Nephron (organoid): ENCODE data around the gene ZNF134.

Source experiments
- H3K27ac Mint-ChIP-seq, 3 experiments: 2 replicates each; pipeline ENCODE4 v1.8.0; 2020; ENCODE audit warnings: mixed read lengths in 3 of 3, mild to moderate bottlenecking in 2 of 3, moderate library complexity in 1 of 3
- H3K27me3 Mint-ChIP-seq: 2 replicates; pipeline ENCODE4 v1.8.0; 2021; ENCODE audit warnings: low read depth, mild to moderate bottlenecking, moderate library complexity, mixed read lengths
- H3K36me3 Mint-ChIP-seq: 2 replicates; pipeline ENCODE4 v1.8.0; 2020; ENCODE audit warnings: low read depth, mixed read lengths
- H3K4me1 Mint-ChIP-seq: 2 replicates; pipeline ENCODE4 v1.8.0; 2020; ENCODE audit warnings: mixed read lengths
- H3K4me3 Mint-ChIP-seq, 3 experiments: 2 replicates each; pipeline ENCODE4 v1.8.0; 2020; ENCODE audit warnings: mild to moderate bottlenecking in 3 of 3, mixed read lengths in 3 of 3, moderate library complexity in 2 of 3
- H3K9me3 Mint-ChIP-seq: 2 replicates; pipeline ENCODE4 v1.8.0; 2020; ENCODE audit warnings: mixed read lengths
- TF ChIP-seq, protein P1 (sequence below), 3 experiments: fragments of 200-600 bp; sonication (generic); IDR thresholded peaks; one replicate each; pipeline ENCODE4 v1.5.0; 2021; ENCODE audit warnings: antibody characterized with exemption in 3 of 3; ENCODE audit not compliant: unreplicated experiment in 3 of 3

Gene ZNF134

DNA sequence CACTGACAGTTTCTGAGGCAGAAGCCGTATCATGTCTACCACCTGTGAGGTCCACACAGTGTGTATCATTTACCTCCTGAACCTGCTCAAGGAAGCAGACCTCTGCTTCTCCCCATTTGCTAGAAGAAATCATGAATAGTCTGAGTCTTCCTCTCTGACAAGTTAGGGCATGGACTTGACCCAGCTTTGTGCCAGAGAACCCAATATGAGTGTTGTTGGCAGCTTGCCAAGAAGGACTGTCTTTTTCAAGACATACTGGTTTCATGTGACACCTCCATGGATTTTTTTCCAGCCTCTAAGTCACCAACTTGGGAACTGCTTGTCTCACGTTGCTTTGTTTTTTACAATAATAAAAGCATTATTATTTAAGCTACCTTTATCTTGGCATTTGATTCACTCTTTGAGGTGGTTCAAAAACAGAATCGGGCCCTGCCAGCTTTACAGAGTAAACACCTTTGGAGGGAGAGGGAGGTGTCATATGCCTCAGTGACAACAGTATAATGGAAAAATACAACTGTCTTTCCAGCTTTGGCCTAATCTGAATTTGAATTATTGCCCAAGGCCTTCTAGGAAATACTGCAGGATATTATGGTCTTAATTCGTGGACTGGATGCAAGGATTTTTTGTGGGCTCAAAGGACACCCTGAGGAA, 28.5 kb downstream of the ZNF134 start:
- H3K36me3 Mint-ChIP-seq: peaks cover 85% of the 10 kb centered on the region
- H3K27me3 Mint-ChIP-seq: no peaks in the 10 kb centered on the region
- H3K9me3 Mint-ChIP-seq: peaks cover 75% of the 10 kb centered on the region
- no peaks in the 10 kb centered on the region for H3K4me1 Mint-ChIP-seq
- TF ChIP-seq, protein P1, sequence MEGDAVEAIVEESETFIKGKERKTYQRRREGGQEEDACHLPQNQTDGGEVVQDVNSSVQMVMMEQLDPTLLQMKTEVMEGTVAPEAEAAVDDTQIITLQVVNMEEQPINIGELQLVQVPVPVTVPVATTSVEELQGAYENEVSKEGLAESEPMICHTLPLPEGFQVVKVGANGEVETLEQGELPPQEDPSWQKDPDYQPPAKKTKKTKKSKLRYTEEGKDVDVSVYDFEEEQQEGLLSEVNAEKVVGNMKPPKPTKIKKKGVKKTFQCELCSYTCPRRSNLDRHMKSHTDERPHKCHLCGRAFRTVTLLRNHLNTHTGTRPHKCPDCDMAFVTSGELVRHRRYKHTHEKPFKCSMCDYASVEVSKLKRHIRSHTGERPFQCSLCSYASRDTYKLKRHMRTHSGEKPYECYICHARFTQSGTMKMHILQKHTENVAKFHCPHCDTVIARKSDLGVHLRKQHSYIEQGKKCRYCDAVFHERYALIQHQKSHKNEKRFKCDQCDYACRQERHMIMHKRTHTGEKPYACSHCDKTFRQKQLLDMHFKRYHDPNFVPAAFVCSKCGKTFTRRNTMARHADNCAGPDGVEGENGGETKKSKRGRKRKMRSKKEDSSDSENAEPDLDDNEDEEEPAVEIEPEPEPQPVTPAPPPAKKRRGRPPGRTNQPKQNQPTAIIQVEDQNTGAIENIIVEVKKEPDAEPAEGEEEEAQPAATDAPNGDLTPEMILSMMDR (IDR thresholded peaks at IDR 0.05; ENCODE audit: unreplicated experiment in 3 of 3): no peak
- H3K4me3 Mint-ChIP-seq: no peak overlapping the region
- H3K27ac Mint-ChIP-seq: no peak overlapping the region

DNA sequence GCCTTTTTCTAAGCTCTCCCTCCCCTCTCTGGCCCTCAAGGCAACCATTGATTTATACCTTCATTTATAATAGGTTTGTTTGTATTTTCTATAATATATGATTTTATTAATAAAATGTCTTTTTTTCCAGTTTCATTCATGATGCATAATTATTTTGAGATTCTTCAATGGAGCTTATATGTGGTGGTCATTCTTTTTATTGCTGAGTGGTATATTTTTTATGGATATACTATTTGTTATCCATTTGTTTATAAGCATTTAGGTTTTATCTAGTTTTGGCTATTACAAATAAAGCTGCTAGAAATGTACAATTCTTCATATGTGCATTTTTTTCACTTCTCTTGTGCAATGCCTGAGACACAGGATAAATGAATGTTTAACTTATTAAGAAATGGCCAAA, 29.7 kb downstream of the ZNF134 start:
- TF ChIP-seq, protein P1 (IDR thresholded peaks at IDR 0.05; ENCODE audit: unreplicated experiment in 3 of 3): no peak
- peaks cover 73% of the 10 kb centered on the region for H3K36me3 Mint-ChIP-seq
- H3K27me3 Mint-ChIP-seq: no peaks in the 10 kb centered on the region
- H3K27ac Mint-ChIP-seq: no peak overlapping the region
- peaks cover 74% of the 10 kb centered on the region for H3K9me3 Mint-ChIP-seq
- no peak overlapping the region for H3K4me3 Mint-ChIP-seq
- H3K4me1 Mint-ChIP-seq: no peaks in the 10 kb centered on the region

DNA sequence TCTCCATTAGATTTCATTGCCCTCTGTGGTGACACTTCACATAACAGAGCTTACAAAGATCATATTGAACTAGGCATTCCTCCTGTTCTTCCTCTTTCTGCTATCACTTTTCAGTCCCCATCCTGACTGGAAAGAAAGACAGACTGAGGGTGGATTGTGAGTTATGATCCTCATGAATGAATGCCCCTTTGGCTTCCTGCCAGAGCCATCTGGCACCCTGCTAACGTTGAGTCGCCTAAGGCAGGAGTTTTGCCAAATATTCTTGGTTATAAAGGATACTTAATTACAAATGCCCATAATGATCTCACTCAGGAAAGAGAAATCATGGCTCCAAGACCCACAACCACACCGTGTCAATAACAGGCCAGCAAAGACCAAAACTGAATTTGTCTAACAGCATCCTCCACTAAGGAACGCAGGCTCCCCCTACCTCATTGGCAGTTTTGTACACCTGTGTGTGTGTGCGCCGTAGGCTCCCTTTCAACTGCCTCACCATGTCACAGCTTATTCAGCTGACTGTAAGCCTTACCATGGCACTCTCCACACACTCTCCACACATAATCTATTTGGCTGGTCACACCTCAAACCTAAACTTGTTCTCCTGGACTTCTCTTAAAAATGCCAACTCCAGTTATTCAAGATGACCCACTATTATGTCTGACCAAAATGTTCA, 34.4 kb downstream of the ZNF134 start:
- Mint-ChIP-seq H3K4me3 (no peak overlapping the region), H3K9me3 (peaks cover 45% of the 10 kb centered on the region), H3K27ac (no peak overlapping the region), H3K27me3 (no peaks in the 10 kb centered on the region), H3K36me3 (peaks cover 26% of the 10 kb centered on the region), H3K4me1 (no peaks in the 10 kb centered on the region)
- TF ChIP-seq, protein P1 (IDR thresholded peaks at IDR 0.05; ENCODE audit: unreplicated experiment in 3 of 3): no peak

DNA sequence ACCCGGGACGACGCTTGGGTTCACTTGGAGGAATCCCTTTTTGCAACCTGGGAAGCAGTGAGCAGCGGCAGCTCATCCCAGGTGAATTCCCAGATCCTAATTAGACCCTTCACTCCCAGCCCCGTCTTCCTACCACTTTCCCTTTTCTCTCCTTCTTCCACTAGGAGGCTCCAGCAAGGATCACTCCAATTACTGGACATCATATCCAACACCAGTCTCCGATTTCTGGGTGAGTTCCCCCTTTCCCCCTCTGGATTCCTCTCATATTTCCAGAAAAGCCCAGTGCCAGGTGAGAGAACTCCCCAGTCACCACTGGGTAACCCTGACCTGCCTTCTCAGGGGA, 37.6 kb downstream of the ZNF134 start:
- H3K4me1 Mint-ChIP-seq: no peaks in the 10 kb centered on the region
- H3K4me3 Mint-ChIP-seq: no peak overlapping the region
- H3K27ac Mint-ChIP-seq: no peak overlapping the region
- TF ChIP-seq, protein P1 (IDR thresholded peaks at IDR 0.05; ENCODE audit: unreplicated experiment in 3 of 3): no peak
- H3K27me3 Mint-ChIP-seq: peaks cover 21% of the 10 kb centered on the region
- H3K36me3 Mint-ChIP-seq: peaks cover 3% of the 10 kb centered on the region
- H3K9me3 Mint-ChIP-seq: peaks cover 46% of the 10 kb centered on the region

DNA sequence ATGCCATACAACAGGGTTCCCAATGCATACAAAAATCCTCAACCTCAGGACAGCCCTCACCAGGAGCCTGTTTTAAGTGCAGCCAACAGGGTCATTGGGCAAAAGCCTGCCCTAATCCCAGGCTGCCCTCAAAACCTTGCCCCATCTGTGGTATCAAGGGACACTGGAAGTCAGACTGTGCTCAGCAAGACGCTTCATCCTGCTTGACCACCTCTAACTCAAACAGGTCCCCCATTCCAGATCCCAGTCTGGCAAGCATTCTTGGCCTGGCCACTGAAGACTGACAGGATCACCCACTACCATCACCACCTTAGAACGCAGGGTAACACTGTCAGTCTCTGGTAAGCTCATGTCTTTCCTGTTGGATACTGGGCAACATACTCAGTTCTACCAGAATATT, 39.6 kb downstream of the ZNF134 start:
- Mint-ChIP-seq H3K9me3 (peaks cover 33% of the 10 kb centered on the region), H3K36me3 (no peaks in the 10 kb centered on the region), H3K4me3 (no peak overlapping the region), H3K27ac (no peak overlapping the region), H3K27me3 (peaks cover 21% of the 10 kb centered on the region), H3K4me1 (no peaks in the 10 kb centered on the region)
- TF ChIP-seq, protein P1 (IDR thresholded peaks at IDR 0.05; ENCODE audit: unreplicated experiment in 3 of 3): no peak

DNA sequence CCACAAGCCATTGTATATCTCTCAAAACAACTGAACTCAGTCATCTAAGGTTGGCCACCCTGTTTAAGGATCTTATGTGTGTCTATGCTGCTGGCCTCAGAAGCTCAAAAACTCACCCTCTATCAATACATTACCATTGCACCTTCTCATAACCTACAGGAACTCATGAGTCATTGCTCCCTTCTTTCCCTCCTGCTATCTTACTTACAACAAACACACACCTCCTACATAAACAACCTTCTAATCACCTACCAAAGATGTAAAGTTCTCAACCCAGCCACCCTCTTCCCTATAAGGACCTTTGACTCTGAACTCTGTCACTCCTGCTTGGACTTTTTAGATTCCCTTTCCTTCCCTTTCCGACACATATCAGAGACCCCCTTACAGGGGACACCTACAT, 41.4 kb downstream of the ZNF134 start:
- peaks cover 31% of the 10 kb centered on the region for H3K27me3 Mint-ChIP-seq
- TF ChIP-seq, protein P1 (IDR thresholded peaks at IDR 0.05; ENCODE audit: unreplicated experiment in 3 of 3): no peak
- no peaks in the 10 kb centered on the region for H3K36me3 Mint-ChIP-seq
- H3K9me3 Mint-ChIP-seq: peaks cover 32% of the 10 kb centered on the region
- no peaks in the 10 kb centered on the region for H3K4me1 Mint-ChIP-seq
- H3K27ac Mint-ChIP-seq: no peak overlapping the region
- H3K4me3 Mint-ChIP-seq: no peak overlapping the region
